ENCODE results near the gene CLEC4M. TPM values are rescaled to one million over a fixed set of nuclear protein-coding genes. Genes with fewer than 3 reads are reported as not detected.

The CLEC4M gene
- total RNA-seq, 1 donor from 2014 or later, result 0.36 TPM

DNA sequence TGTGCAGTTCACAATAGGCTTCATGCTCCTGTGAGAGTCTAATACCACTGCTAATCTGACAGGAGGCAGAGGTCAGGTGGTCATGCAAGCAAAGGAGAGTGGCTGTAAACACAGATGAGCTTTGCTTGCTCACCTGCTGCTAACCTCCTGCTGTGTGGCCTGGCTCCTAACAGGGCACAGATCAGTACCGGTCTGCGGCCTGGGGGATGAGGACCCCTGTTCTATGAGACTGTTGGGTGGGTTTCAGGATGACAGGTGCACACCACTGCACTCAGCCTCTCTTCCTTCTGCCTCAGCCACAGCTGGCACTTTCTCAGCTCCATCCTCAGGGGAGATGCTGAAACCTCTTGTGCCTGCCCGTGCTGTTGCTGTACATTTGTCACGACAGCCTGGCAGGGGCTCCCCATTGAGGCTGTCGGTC lies 40.8 kb upstream of the CLEC4M start:
- Mint-ChIP-seq H3K36me3 (ENCODE audit: insufficient read depth) (no peaks in the 10 kb centered on the region), H3K27ac (no peak overlapping the region), H3K27me3 (peaks cover 23% of the 10 kb centered on the region), H3K4me3 (ENCODE audit: low read depth) (no peak overlapping the region), H3K4me1 (ENCODE audit: low read depth) (no peaks in the 10 kb centered on the region), H3K9me3 (ENCODE audit: low read depth) (no peaks in the 10 kb centered on the region)
- TF ChIP-seq CTCF (IDR thresholded peaks at IDR 0.05; ENCODE audit: unreplicated experiment), result no peak
- no peak for DNase-seq (ENCODE audit: low spot score, unreplicated experiment)

- no peak for TF ChIP-seq CTCF (IDR thresholded peaks at IDR 0.05; ENCODE audit: unreplicated experiment)
- DNase-seq (ENCODE audit: low spot score, unreplicated experiment), result no peak
- Mint-ChIP-seq H3K9me3 (ENCODE audit: low read depth) (no peaks in the 10 kb centered on the region), H3K4me1 (ENCODE audit: low read depth) (no peaks in the 10 kb centered on the region), H3K4me3 (ENCODE audit: low read depth) (no peak overlapping the region), H3K27ac (no peak overlapping the region), H3K27me3 (peaks cover 56% of the 10 kb centered on the region), H3K36me3 (ENCODE audit: insufficient read depth) (no peaks in the 10 kb centered on the region)
These were observed 37.3 kb upstream of the CLEC4M start for GRCh38 chr19:7725791-7726190.

- H3K9me3 Mint-ChIP-seq (ENCODE audit: low read depth), result no peaks in the 10 kb centered on the region
- TF ChIP-seq CTCF (IDR thresholded peaks at IDR 0.05; ENCODE audit: unreplicated experiment), result no peak
- H3K36me3 Mint-ChIP-seq (ENCODE audit: insufficient read depth), result no peaks in the 10 kb centered on the region
- peaks cover 74% of the 10 kb centered on the region for H3K27me3 Mint-ChIP-seq
- DNase-seq (ENCODE audit: low spot score, unreplicated experiment), result no peak
- no peak overlapping the region for H3K4me3 Mint-ChIP-seq (ENCODE audit: low read depth)
- no peaks in the 10 kb centered on the region for H3K4me1 Mint-ChIP-seq (ENCODE audit: low read depth)
- no peak overlapping the region for H3K27ac Mint-ChIP-seq
These were observed 33.8 kb upstream of the CLEC4M start for GRCh38 chr19:7729211-7729610.

DNA sequence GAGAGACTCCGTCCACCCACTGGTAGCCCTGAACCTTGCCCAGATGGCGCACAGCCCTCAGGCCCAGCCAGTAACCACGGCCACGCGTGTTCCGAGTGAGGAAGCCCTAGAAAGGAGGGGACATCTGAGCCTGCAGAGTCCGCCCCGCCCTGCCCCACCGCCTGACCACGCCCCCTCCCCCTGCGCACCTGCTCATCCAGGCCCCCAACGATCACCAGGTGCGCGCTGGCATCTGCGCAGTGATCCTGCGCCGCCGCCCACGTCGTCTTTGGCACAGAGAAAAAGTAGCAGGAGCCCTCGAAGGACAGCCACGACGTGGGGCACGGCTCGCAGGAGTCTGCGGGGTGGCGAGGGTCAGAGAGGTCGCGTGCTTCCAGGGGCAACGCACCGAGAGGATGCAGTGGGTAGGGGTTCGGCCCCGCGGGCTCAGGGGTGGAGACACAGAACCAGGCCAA lies 33.2 kb upstream of the CLEC4M start:
- Mint-ChIP-seq H3K36me3 (ENCODE audit: insufficient read depth) (no peaks in the 10 kb centered on the region), H3K27ac (no peak overlapping the region), H3K4me1 (ENCODE audit: low read depth) (no peaks in the 10 kb centered on the region), H3K27me3 (peaks cover 76% of the 10 kb centered on the region), H3K4me3 (ENCODE audit: low read depth) (no peak overlapping the region), H3K9me3 (ENCODE audit: low read depth) (no peaks in the 10 kb centered on the region)
- no peak for TF ChIP-seq CTCF (IDR thresholded peaks at IDR 0.05; ENCODE audit: unreplicated experiment)
- DNase-seq (ENCODE audit: low spot score, unreplicated experiment), result no peak

DNA sequence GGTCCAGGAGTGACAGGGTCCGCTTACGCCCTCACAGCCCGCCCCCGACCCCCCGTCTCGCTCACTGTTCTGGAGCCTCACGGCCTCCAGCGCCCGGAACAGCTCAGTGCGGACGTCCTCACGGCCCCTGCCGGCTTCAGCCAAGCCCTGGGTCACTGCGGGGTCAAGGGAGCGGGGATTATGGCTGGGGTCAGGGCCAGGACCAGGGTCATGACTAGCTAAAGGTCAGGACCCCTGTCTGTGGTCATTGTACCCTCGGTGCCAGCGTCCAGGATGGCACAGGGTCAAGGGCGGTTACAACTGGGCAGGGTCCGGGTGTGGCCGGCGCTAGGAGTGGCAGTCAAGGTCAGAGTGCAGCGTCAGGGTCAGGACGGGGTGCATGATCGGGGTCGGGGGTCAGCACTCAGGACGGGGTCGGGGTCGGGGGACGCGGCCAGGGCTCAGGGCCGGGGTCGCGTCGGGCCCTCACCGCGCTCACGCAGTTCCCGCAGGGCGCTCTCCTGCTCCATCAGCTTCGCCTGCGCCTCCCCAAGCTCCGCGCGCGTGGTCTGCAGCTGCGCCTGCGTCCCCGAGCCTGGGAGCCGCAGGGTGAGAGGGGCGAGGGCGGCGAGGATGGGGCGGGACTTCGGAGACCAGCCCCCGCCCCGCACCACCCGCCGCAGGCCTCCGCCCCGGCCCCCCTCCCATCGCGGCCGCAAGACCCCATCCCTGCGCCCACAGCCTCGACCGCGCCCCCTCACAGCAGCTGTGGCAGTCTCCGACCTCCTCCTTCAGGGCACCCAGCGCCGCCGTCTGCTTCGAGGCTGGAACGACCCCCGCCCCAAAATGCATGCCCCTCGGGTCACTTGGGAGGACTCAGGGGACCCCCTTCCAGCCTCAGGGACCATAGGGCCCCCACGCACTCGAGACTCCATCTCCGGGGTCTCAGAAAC lies 32.5 kb upstream of the CLEC4M start:
- no peak overlapping the region for H3K27ac Mint-ChIP-seq
- no peaks in the 10 kb centered on the region for H3K4me1 Mint-ChIP-seq (ENCODE audit: low read depth)
- H3K4me3 Mint-ChIP-seq (ENCODE audit: low read depth), result no peak overlapping the region
- H3K27me3 Mint-ChIP-seq, result peaks cover 81% of the 10 kb centered on the region
- no peaks in the 10 kb centered on the region for H3K36me3 Mint-ChIP-seq (ENCODE audit: insufficient read depth)
- H3K9me3 Mint-ChIP-seq (ENCODE audit: low read depth), result no peaks in the 10 kb centered on the region
- no peak for TF ChIP-seq CTCF (IDR thresholded peaks at IDR 0.05; ENCODE audit: unreplicated experiment)
- no peak for DNase-seq (ENCODE audit: low spot score, unreplicated experiment)

Data from progenitor cell of endocrine pancreas (in vitro differentiated cells).